Kidney (tissue), 14 donors: ENCODE results near the gene RALGPS1. TPM values are rescaled to one million over a fixed set of nuclear protein-coding genes. Genes with fewer than 3 reads are reported as not detected.

ENCODE experiments used
- DNase-seq, 5 donors: peaks; one replicate each; pipeline ENCODE4 v3.0.0-alpha.2; 2013 to 2020
- FAIRE-seq: peaks from 2 replicates; lab custom pipeline; 2012; peaks lifted over from hg19 to GRCh38; lab: Jason Lieb, UNC
- H3K27ac ChIP-seq, 2 donors: one replicate each; pipeline ENCODE4 v1.7.0; 2013; ENCODE audit warnings: low read depth in 2 of 2, low read length in 2 of 2, inconsistent platforms in 1 of 2
- H3K27me3 ChIP-seq: one replicate; pipeline ENCODE4 v1.7.1; 2013; ENCODE audit warnings: low read length, inconsistent platforms; ENCODE audit not compliant: control insufficient read depth, insufficient read depth
- H3K36me3 ChIP-seq, 3 donors: one replicate each; pipeline versions ENCODE4 v1.7.0 to v1.7.1; 2013; ENCODE audit warnings: low read length in 3 of 3, control low read depth in 1 of 3, inconsistent platforms in 1 of 3; ENCODE audit not compliant: insufficient read depth in 3 of 3, control insufficient read depth in 2 of 3
- H3K4me1 ChIP-seq, 3 donors: one replicate each; pipeline versions ENCODE4 v1.7.0 to v1.7.1; 2013; ENCODE audit warnings: low read length in 3 of 3, inconsistent platforms in 1 of 3, low read depth in 1 of 3; ENCODE audit not compliant: control insufficient read depth in 2 of 3, insufficient read depth in 2 of 3
- H3K4me3 ChIP-seq, 3 donors: one replicate each; pipeline versions ENCODE4 v1.7.0 to v1.8.1; 2013; ENCODE audit warnings: low read length in 3 of 3, control low read depth in 1 of 3, inconsistent platforms in 1 of 3
- H3K9ac ChIP-seq, 3 donors: one replicate each; pipeline versions ENCODE4 v1.7.0 to v1.7.1; 2013; ENCODE audit warnings: low read length in 3 of 3, control low read depth in 1 of 3, inconsistent platforms in 1 of 3
- H3K9me3 ChIP-seq, 3 donors: one replicate each; pipeline versions ENCODE4 v1.7.0 to v1.7.1; 2013; ENCODE audit warnings: low read length in 3 of 3, control low read depth in 1 of 3, inconsistent platforms in 1 of 3; ENCODE audit not compliant: control insufficient read depth in 2 of 3, insufficient read depth in 1 of 3
- CTCF ChIP-seq: IDR thresholded peaks from 3 replicates; pipeline ENCODE4 v1.5.1; 2012; ENCODE audit warnings: mild to moderate bottlenecking, moderate library complexity, borderline replicate concordance; ENCODE audit not compliant: insufficient read depth; ENCODE audit errors: extremely low read depth
- intact Hi-C: fragments of 100-400 bp; cut with DNase I; formaldehyde crosslinking; loops from one replicate; pipeline ENCODE4 v1.11.1; 2022
- polyA plus RNA-seq: library from polyadenylated mRNA; stranded (reverse); fragments of 350-450 nt; fragmentation: Illumina TruSeq; extraction: RNeasy Lipid Tissue Mini Kit (QIAGEN cat#74804); gene quantifications from one replicate; pipeline ENCODE4 v1.2.3, GENCODE V29; 2014; ENCODE audit warnings: low read depth, low replicate concordance; ENCODE audit not compliant: insufficient read depth
- total RNA-seq: library from RNA; stranded (reverse); fragmentation: NEBNext Ultra II Directional; extraction: Animal tissue kit (Norgen Biotek cat#: 25700); gene quantifications from one replicate; pipeline ENCODE4 v1.2.1, GENCODE V29; 2021
- donor health status: control.
- donor health status: control.
- donor health status: control.
- donor health status: control.
- donor health status: control.
- donor health status: DM: yes; HTN: yes; CAD: no.
- donor health status: Normal renal cell carcinoma (clear cell type).

RALGPS1 gene
- total and polyA plus RNA-seq, 2 donors from 2014 or later, result 9.4 to 25.2 TPM

- TF ChIP-seq CTCF, result no peak
- Histone ChIP-seq H3K27ac (no peak overlapping the region), H3K36me3 (no peaks in the 10 kb centered on the region), H3K9me3 (no peaks in the 10 kb centered on the region), H3K27me3 (no peaks in the 10 kb centered on the region), H3K9ac (no peak overlapping the region), H3K4me1 (no peaks in the 10 kb centered on the region), H3K4me3 (no peak overlapping the region)
- intact Hi-C loops, result no loop called here
- no peak for FAIRE-seq
- DNase-seq, result no peak
Measured at GRCh38 chr9:127213859-127214258, 299.3 kb downstream of the RALGPS1 start.

GRCh38 chr9:127214421-127215267 is 300.1 kb downstream of the RALGPS1 start:
- no peaks in the 10 kb centered on the region for H3K4me1 ChIP-seq
- DNase-seq (peak in 4 of 5 donors; percentile 72 to 82 (median 78)), FAIRE-seq (peak; percentile 38)
- no peak overlapping the region for H3K27ac ChIP-seq
- no peaks in the 10 kb centered on the region for H3K36me3 ChIP-seq
- no peak overlapping the region for H3K4me3 ChIP-seq
- TF ChIP-seq CTCF, result peak; percentile 64
- no peaks in the 10 kb centered on the region for H3K27me3 ChIP-seq
- H3K9ac ChIP-seq, result no peak overlapping the region
- intact Hi-C loops, result no loop called here
- no peaks in the 10 kb centered on the region for H3K9me3 ChIP-seq

- H3K27me3 ChIP-seq, result no peaks in the 10 kb centered on the region
- H3K27ac ChIP-seq, result no peak overlapping the region
- H3K36me3 ChIP-seq, result no peaks in the 10 kb centered on the region
- DNase-seq (no peak), FAIRE-seq (no peak)
- TF ChIP-seq CTCF, result no peak
- H3K9ac ChIP-seq, result no peak overlapping the region
- H3K9me3 ChIP-seq, result no peaks in the 10 kb centered on the region
- H3K4me3 ChIP-seq, result no peak overlapping the region
- intact Hi-C loops, result no loop called here
- no peaks in the 10 kb centered on the region for H3K4me1 ChIP-seq
Measured at GRCh38 chr9:127215268-127216209, 301.0 kb downstream of the RALGPS1 start.
